ENCODE data around the gene TICAM2.

TICAM2 gene

GRCh38 chr5:115561176-115561575 lies 41.1 kb downstream of the TICAM2 start:
- DNase-seq, result no peak

DNA sequence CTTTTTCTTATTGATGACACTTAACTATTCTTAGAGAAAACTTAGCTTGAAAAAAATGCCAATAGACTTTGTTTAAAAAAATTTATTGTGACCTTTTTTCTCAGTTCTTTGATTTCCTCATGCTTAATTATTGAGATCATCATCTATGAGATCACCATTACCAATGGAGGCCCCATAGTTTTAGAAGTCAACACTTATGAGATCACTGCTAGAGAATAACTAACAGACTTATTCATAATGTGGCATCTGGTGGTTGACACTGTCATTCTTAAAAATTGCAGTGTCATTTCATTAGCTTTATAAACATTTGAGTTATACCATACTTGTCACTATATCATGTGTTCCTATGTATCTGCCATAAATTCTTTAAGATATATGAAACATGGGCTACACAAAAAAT lies 42.8 kb downstream of the TICAM2 start:
- no peak for DNase-seq

DNA sequence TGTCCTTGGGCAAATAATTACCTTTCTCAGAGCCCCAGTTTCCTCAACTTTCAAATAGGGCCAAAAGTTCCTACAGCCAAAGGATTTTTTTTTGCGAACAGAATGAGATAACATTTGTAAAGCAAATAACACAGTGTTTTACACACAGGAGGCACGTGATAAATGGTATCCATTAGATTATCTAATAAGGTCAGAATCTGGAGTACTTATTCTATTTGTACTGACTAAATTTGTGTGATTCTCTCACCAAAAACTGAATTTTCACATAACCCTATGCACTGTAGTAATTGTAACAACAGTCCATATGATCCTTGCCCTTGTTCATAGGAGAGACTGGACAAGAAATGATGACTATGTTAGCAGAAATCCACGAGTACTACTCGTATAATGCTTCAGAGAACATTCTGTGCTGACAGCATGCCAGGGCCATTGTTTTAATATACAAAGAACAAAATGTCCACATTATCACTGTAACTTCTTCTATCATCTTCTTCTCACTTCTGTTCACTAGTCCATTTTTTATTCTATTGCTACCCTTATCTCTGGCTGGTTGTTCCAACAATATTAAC lies 43.8 kb downstream of the TICAM2 start:
- no peak for DNase-seq

DNA sequence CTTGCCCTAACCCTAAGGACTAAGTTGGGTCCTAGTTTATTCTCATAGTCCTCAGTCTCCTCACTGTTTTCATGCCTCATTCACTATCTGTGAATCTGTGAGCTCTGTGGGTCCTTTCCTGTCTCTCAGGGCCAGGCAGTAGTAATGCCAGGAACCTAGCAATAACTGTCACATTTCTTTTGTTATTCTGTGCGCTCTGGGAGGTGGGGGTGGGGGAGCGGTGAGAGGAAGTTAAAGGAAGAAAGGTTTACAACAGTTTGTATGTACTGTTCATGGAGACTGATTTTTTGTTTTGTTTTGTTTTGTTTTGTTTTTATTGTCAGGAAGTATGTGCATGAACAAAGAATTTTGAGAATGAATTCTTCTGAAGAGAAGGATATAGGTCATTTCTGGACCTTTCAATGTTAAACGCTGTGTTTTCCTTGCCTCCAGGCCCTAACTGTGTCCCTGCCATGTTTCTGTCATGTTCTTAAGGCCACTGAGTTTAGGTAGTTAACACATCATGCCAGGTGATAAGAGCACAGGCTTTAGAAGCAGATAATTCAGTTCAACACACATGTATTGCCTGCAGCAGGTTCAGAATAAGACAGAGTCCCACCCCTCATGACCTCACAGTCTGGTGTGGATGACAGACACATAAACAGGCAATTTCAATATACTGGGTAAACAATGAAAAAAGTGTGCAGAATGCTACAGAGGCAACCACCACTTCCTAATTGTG lies 44.5 kb downstream of the TICAM2 start:
- DNase-seq, result no peak

DNA sequence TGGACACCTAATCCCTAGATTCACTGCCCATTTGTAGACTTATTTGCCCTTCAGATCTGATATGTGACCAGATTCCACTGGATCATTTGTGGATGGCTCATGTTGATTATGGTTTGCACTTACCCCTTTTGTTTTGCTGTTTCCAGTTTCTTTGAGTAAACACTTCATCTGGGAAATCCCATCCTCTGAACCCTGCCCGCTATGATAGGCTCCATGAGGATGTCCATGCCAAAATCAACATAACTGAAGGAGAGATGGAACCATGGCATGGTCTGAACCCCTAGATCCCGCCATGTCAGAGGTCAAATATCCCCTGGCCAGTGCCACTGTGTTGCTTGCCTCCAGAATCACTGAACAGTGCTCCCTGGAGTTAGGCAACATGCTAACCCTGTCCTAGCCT lies 46.0 kb downstream of the TICAM2 start:
- no peak for DNase-seq

DNA sequence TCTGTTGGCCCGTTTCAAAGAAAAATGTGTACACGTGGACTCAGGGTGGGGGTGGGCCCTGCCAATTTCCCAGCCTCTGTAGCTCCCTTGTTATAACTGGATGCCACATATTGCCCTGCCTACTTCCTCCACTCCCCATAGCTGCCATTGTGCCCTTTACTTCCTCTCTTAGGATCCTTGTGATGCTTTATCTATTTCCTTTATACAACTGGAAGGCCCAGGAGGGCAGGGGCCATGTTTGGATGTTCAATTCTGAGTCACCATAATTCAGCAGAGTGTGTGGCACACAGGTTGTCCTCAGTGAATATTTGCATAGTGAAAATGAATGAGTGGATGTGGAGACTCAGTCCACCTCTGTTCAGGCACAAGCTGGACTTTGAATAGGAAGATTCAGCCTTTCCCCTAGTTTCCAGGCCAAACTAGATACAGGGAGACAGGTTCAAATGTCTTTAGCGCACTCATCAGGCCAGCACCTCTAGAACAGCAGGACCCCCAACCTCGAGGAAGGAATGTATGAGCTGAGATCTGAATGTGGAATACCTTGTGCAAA lies 47.1 kb downstream of the TICAM2 start:
- no peak for DNase-seq

DNA sequence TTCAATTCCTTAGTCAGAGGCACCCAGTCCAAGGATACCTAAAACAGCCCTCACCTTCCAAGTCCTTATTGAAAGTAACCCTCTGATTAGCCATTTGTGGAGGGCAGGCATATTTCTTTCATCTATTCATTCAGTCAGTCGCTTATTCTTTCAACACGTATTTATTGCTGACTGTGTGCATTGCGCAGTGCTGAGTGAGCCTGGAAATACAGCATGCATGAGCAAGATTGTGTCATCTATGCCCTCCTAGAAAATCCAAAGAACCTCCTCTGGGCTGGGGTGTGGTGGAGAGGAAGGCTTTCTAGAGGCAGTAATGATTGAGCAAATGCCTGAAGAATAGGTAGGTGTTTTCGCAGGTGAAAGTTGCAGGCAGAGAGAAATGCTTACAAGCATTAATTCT lies 49.2 kb downstream of the TICAM2 start:
- no peak for DNase-seq

GRCh38 chr5:115551415-115551814 lies 50.9 kb downstream of the TICAM2 start:
- no peak for DNase-seq

GRCh38 chr5:115549154-115549553 lies 53.1 kb downstream of the TICAM2 start:
- no peak for DNase-seq

- DNase-seq, result no peak
These were observed 53.6 kb downstream of the TICAM2 start for GRCh38 chr5:115548683-115549082.

- no peak for DNase-seq
These were observed 56.9 kb downstream of the TICAM2 start for GRCh38 chr5:115545351-115545882.

DNA sequence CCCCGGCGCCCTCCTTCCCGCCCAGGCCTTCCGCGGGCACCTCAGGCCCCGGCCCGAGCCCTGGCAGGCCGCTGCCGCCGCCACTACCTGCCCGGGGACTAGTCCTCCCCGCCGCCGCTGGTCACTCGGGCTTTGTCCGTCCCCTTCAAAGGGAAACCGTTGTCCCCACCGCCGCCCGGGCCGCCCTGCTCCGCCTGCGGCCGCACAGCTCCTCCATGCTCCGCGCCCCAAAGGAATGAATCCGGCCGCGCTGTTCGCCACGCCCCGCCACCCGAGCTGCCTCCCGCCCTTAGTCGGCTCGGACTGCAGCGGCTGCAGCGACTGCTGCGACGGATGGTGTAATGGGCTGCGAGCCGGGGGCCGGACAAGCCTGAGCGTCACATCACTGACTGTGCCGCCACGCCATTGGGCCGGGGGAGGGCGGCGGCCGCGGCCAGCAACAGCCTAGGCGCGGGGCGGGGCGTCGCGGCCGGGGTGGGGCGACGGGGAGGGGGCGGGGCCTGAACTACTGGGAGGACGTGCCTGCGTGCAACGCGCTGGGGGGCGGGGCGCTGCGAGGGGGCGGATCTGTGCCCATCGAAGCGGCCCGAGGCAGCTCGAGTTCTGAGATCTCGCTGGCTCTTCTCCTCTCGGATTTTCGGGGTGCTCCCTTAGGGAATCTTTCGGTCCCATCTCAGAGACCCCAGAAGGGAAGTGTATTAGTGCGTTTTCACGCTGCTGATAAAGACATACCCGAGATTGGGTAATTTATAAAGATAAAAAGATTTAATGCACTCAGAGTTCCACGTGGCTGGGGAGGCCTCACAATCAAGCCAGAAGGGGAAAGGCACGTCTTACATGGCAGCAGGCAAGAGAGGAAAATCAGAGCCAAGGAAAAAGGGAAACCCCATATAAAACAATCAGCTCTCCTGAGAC lies 57.6 kb downstream of the TICAM2 start, which contains the start of gene FEM1C:
Gene FEM1C (minus strand): TSS at position 340 of the 915 bp plus-strand sequence. CDS start 1,282 bp downstream, outside the sequence.
- DNase-seq, result peak; percentile 66

DNA sequence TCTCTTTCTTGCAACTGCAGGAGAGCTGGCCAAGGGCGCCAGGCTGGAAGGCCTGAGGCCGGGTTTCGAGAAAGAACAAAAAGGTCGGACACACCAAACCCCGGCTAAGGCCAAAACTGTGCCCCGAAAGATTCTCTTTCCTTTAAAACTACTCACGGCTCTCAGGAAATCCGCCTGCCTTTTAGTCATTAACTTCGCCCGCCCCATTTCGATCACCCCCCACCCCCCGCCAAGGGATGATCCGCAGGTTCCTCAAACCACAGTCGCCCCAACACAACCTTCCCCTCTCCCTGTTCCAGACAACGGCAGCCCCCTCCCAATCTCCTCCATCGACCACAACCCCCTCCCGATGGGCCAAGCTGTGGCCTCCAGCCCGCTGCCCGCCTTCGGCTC lies 58.2 kb downstream of the TICAM2 start:
- DNase-seq, result no peak

DNA sequence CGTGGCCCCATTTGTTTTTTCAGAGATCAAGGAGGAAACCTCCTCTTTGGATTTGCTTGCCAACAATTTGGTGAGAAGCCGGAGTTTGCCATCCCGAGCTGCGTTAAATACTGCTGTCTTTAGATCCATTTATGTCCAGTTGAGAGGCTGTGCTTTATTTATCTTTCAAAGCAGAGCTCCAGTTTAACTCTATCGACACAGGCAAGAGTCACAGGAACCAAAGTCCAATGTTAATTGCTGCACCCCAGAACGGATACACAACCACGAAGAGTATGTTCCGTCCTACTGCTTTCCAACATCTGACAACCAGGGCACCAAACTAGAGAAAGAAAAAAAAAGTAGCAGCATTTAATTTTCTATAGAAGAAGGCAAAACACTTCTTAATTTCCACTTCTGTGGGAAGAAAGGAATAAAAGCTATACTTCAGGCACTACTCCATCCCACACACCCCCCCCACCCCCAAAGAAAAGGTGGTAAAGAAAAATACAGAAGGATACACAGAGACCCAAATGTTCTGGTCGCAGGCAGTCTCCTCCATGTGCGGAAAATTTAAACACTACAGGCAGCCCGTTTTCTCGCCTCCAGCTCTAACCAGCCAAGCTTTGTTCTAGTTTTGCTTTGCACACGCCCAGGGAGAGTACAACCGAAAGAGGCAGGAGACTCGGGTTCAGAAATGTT lies 58.8 kb downstream of the TICAM2 start:
- no peak for DNase-seq

DNA sequence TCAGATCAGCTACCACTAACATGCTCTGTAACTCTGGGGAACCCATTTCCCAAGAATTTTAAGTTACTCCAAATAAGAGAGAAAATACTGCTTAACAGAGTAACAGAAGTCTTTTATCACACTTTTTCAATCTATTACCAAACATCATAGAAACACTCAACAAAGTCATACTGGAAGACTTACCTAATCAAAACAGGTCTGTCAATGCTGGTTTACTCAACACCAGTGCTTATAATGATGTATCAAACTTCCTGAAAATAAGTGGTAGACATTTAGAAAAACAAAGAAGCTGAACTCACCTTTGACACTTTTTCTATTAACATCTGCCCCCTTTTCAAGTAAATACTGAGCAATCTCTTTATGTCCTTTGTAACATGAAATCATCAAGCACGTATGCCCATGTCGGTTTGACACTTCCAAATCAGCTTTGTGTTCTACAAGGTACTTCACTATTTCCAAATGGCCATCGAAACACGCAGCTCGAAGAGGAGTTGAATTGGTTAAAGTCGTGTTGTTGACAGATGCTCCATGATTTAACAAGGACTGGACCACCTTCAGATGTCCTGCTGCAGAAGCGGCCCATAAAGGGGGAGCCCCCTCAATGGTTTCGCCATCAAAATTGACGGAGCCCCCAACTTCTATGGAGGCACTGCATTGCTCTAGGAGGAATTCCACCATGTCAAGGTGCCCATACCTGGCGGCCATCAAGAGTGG lies 59.5 kb downstream of the TICAM2 start:
- no peak for DNase-seq

- DNase-seq, result no peak
These were observed 60.2 kb downstream of the TICAM2 start for GRCh38 chr5:115542086-115542485.

GRCh38 chr5:115541611-115542010 lies 60.7 kb downstream of the TICAM2 start:
- no peak for DNase-seq

- DNase-seq, result no peak
These were observed 66.7 kb downstream of the TICAM2 start for GRCh38 chr5:115535479-115536035.

GRCh38 chr5:115532517-115532916 lies 69.8 kb downstream of the TICAM2 start:
- no peak for DNase-seq

- no peak for DNase-seq
These were observed 70.4 kb downstream of the TICAM2 start for GRCh38 chr5:115531787-115532367.

DNA sequence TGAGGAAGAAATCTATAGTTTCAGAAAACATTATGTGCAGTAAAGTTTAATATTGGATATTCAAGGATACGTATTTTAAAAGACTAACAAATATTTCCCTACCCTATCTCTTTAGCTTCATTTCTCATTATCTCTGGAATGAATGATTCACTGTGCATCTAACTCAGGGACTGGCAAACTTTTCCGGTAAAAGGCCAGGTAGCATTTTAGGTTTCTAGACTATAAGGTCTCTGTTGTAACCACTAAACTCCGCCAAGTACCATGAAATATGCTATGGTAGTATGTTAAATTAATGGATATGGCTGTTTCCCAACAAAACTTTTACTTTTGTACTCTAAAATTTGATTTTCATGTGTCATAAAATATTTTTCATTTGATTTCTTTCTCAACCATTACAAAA lies 70.9 kb downstream of the TICAM2 start:
- DNase-seq, result no peak
